Neuronal stem cell (in vitro differentiated cells): ENCODE measurements around the gene TENT5D. TPM values are rescaled to one million over a fixed set of nuclear protein-coding genes. Genes with fewer than 3 reads are reported as not detected.
"Not testable (repeated sequence)": the region's sequence is repeated elsewhere in the genome, so short reads cannot be mapped to it uniquely, and the experiment has no call there.

ENCODE experiments used
- DNase-seq: peaks from one replicate; pipeline ENCODE4 v3.0.0-alpha.2; 2013; ENCODE audit warnings: low spot score
- H2AFZ ChIP-seq: one replicate; pipeline ENCODE4 v1.6.1; 2013; ENCODE audit warnings: mild to moderate bottlenecking, low read length, inconsistent platforms
- H2AK5ac ChIP-seq: 2 replicates; pipeline ENCODE4 v1.6.1; 2013; ENCODE audit warnings: low read depth, mild to moderate bottlenecking, inconsistent platforms, low read length, moderate library complexity, mixed read lengths
- H2BK120ac ChIP-seq: 2 replicates; pipeline ENCODE4 v1.6.1; 2013; ENCODE audit warnings: low read depth, mild to moderate bottlenecking, inconsistent platforms, low read length, moderate library complexity, mixed read lengths
- H2BK12ac ChIP-seq: one replicate; pipeline ENCODE4 v1.6.1; 2013; ENCODE audit warnings: low read length, inconsistent platforms
- H2BK15ac ChIP-seq: 2 replicates; pipeline ENCODE4 v1.6.1; 2013; ENCODE audit warnings: mild to moderate bottlenecking, low read length, inconsistent platforms, mixed read lengths
- H2BK5ac ChIP-seq: one replicate; pipeline ENCODE4 v1.6.1; 2013; ENCODE audit warnings: inconsistent platforms, mild to moderate bottlenecking, low read length, moderate library complexity
- H3K14ac ChIP-seq: one replicate; pipeline ENCODE4 v1.6.1; 2013; ENCODE audit warnings: low read length, inconsistent platforms
- H3K18ac ChIP-seq: 2 replicates; pipeline ENCODE4 v1.6.1; 2013; ENCODE audit warnings: low read length, inconsistent platforms
- H3K23ac ChIP-seq: 2 replicates; pipeline ENCODE4 v1.6.1; 2013; ENCODE audit warnings: low read depth, mild to moderate bottlenecking, mixed read lengths, low read length, inconsistent platforms; ENCODE audit not compliant: poor library complexity
- H3K27ac ChIP-seq: replicated peaks from 3 replicates; pipeline ENCODE4 v1.5.1; 2013; ENCODE audit warnings: low read length, inconsistent platforms
- H3K27me3 ChIP-seq, 3 experiments: 2 replicates each; pipeline ENCODE4 v1.6.1; 2013; ENCODE audit warnings: low read length in 3 of 3, mild to moderate bottlenecking in 2 of 3, inconsistent platforms in 1 of 3, low read depth in 1 of 3, mixed read lengths in 1 of 3, moderate library complexity in 1 of 3; ENCODE audit not compliant: control insufficient read depth in 3 of 3, insufficient read depth in 3 of 3
- H3K36me3 ChIP-seq, 2 donors: replicated peaks in 1 of 2; 2 replicates each; pipeline ENCODE4 v1.6.1; 2013; ENCODE audit warnings: low read length in 2 of 2; ENCODE audit not compliant: control insufficient read depth in 2 of 2, insufficient read depth in 2 of 2
- H3K4ac ChIP-seq: 2 replicates; pipeline ENCODE4 v1.6.1; 2013; ENCODE audit warnings: inconsistent platforms, mild to moderate bottlenecking, low read length, moderate library complexity
- H3K4me1 ChIP-seq, 2 donors: 1 replicate in 1 of 2; 2 replicates in 1 of 2; pipeline ENCODE4 v1.6.1; 2013; ENCODE audit warnings: low read length in 2 of 2, low read depth in 1 of 2; ENCODE audit not compliant: control insufficient read depth in 2 of 2, insufficient read depth in 1 of 2
- H3K4me2 ChIP-seq: one replicate; pipeline ENCODE4 v1.6.1; 2013; ENCODE audit warnings: mild to moderate bottlenecking, low read length, inconsistent platforms; ENCODE audit not compliant: insufficient read depth, poor library complexity, severe bottlenecking
- H3K4me3 ChIP-seq, 2 donors: 2 replicates each; pipeline ENCODE4 v1.5.1; 2013; ENCODE audit warnings: low read length in 2 of 2, mild to moderate bottlenecking in 2 of 2, inconsistent platforms in 1 of 2, moderate library complexity in 1 of 2
- H3K79me1 ChIP-seq: one replicate; pipeline ENCODE4 v1.6.1; 2013; ENCODE audit warnings: low read depth, mild to moderate bottlenecking, inconsistent platforms, low read length, moderate library complexity
- H3K9ac ChIP-seq: one replicate; pipeline ENCODE4 v1.6.1; 2013; ENCODE audit warnings: mild to moderate bottlenecking, low read depth, low read length, inconsistent platforms; ENCODE audit not compliant: poor library complexity
- H3K9me3 ChIP-seq, 2 donors: replicated peaks in 1 of 2; 2 replicates each; pipeline versions ENCODE3 to v1.6.1; 2013; ENCODE audit warnings: low read length in 2 of 2, mild to moderate bottlenecking in 2 of 2, inconsistent platforms in 1 of 2, low read depth in 1 of 2, mixed read lengths in 1 of 2, moderate library complexity in 1 of 2; ENCODE audit not compliant: control insufficient read depth in 2 of 2, insufficient read depth in 1 of 2
- H4K8ac ChIP-seq: one replicate; pipeline ENCODE4 v1.6.1; 2013; ENCODE audit warnings: low read depth, mild to moderate bottlenecking, inconsistent platforms, low read length, moderate library complexity
- H4K91ac ChIP-seq: one replicate; pipeline ENCODE4 v1.6.1; 2013; ENCODE audit warnings: low read length, low read depth, mild to moderate bottlenecking, inconsistent platforms; ENCODE audit not compliant: poor library complexity
- WGBS, 2 donors: extraction: QIAGEN DNeasy Blood & Tissue Kit; methylation state at CpG; one replicate each; pipeline ENCODE4 v1.1.7; 2013; ENCODE audit warnings: missing lambda C conversion rate in 2 of 2, mixed read lengths in 1 of 2; ENCODE audit not compliant: insufficient read length in 2 of 2, insufficient replicate concordance in 1 of 2; ENCODE audit errors: extremely low coverage in 2 of 2; 5-methylcytosine and 5-hydroxymethylcytosine counted together
- polyA plus RNA-seq, 2 experiments: library from polyadenylated mRNA; stranded (reverse); fragments of 200-250 nt; gene quantifications; one replicate each; pipeline ENCODE4 v1.2.3, GENCODE V29; 2013

The TENT5D gene
- polyA plus RNA-seq (2013, experiment 1 of 2): 0.07 TPM
- 0.06 TPM for polyA plus RNA-seq (2013, experiment 2 of 2)

DNA sequence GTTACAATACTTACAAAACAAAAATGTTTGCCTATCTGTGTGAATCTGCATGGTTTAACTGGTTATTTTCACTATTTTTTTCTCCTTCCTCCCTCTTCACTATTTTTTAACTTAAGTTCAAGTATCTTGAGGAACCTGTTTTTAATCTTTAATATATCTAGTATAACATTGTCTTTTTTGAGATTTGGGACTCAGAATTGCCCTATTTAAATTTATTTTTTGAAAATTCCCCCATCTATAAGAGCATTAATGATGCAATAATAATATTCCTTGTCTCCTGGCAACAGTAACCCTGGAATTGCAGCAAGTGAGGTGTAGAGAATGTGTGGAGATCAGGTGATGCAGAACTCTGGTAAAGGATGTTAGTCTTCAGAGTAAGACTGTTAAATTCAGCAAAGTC, at the start of gene TENT5D:
TENT5D (plus strand) TSS at position 301 of the 400 bp plus-strand sequence. CDS start 22,093 bp downstream, outside the sequence.
- Histone ChIP-seq H3K36me3 (no peaks in the 10 kb centered on the region), H3K23ac (no peak within 1 kb of the TSS), H2BK120ac (no peak within 1 kb of the TSS), H3K27me3 (no peaks in the 10 kb centered on the region), H3K9me3 (no peaks in the 10 kb centered on the region), H2BK12ac (no peak within 1 kb of the TSS), H3K4me3 (no peak within 1 kb of the TSS), H2BK5ac (no peak within 1 kb of the TSS), H3K4me1 (no peaks in the 10 kb centered on the region), H3K18ac (no peak within 1 kb of the TSS), H3K14ac (no peak within 1 kb of the TSS), H4K91ac (no peak within 1 kb of the TSS), H2AK5ac (no peak within 1 kb of the TSS), H3K27ac (no peak within 1 kb of the TSS), H3K4me2 (no peak within 1 kb of the TSS), H2BK15ac (no peak within 1 kb of the TSS), H3K79me1 (no peaks in the 10 kb centered on the region), H4K8ac (no peak within 1 kb of the TSS), H2AFZ (no peak within 1 kb of the TSS), H3K4ac (no peak within 1 kb of the TSS), H3K9ac (no peak within 1 kb of the TSS)
- DNase-seq: no peak

DNA sequence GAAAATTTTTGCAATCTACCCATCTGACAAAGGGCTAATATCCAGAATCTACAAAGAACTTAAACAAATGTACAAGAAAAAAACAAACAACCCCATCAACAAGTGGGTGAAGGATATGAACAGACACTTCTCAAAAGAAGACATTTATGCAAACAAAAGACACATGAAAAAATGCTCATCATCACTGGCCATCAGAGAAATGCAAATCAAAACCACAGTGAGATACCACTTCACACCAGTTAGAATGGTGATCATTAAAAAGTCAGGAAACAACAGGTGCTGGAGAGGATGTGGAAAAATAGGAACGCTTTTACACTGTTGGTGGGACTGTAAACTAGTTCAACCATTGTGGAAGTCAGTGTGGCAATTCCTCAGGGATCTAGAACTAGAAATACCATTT, 34.6 kb upstream of the TENT5D start:
- not testable (repeated sequence) for H3K27ac ChIP-seq, H3K36me3 ChIP-seq, H4K8ac ChIP-seq, H3K14ac ChIP-seq, H3K4me2 ChIP-seq, H2BK15ac ChIP-seq, H2AK5ac ChIP-seq, H3K27me3 ChIP-seq, H2BK12ac ChIP-seq, H4K91ac ChIP-seq, H3K9me3 ChIP-seq, H3K23ac ChIP-seq, H3K79me1 ChIP-seq, H2AFZ ChIP-seq, H3K4me3 ChIP-seq, H3K18ac ChIP-seq, H3K4ac ChIP-seq, DNase-seq, H2BK5ac ChIP-seq, H3K9ac ChIP-seq, H3K4me1 ChIP-seq, H2BK120ac ChIP-seq
- no CpG with 5 or more reads among the region's 1 CpG for WGBS, 2 donors

- Histone ChIP-seq H2BK120ac (no peak overlapping the region), H4K8ac (no peak overlapping the region), H3K27me3 (no peaks in the 10 kb centered on the region), H3K36me3 (no peaks in the 10 kb centered on the region), H3K27ac (no peak overlapping the region), H3K23ac (no peak overlapping the region), H2BK12ac (no peak overlapping the region), H3K4me2 (no peak overlapping the region), H2AFZ (no peak overlapping the region), H2BK15ac (no peak overlapping the region), H3K79me1 (no peaks in the 10 kb centered on the region), H3K4ac (no peak overlapping the region), H2AK5ac (no peak overlapping the region), H3K9me3 (no peaks in the 10 kb centered on the region), H3K4me1 (no peaks in the 10 kb centered on the region), H4K91ac (no peak overlapping the region), H3K4me3 (no peak overlapping the region), H3K14ac (no peak overlapping the region), H3K9ac (no peak overlapping the region), H2BK5ac (no peak overlapping the region), H3K18ac (no peak overlapping the region)
- no peak for DNase-seq
- WGBS, 2 donors: no CpG with 5 or more reads among the region's 1 CpG
These were observed 32.0 kb upstream of the TENT5D start for GRCh38 chrX:80388206-80388605.

DNA sequence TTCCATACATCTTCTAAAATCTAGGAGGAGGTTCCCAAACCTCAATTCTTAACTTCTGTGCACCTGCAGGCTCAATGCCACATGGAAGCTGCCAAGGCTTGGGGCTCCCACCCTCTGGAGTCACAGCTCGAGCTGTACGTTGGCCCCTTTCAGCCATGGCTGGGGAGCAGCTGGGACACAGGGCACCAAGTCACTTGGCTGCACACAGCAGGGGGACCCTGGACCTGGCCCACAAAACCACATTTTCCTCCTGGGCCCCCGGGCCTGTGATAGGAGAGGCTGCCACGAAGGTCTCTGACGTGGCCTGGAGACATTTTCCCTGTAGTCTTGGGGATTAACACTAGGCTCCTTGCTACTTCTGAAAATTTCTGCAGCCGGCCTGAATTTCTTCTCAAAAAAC, 8.2 kb upstream of the TENT5D start:
- no peak overlapping the region for H2BK12ac ChIP-seq
- H2BK15ac ChIP-seq: no peak overlapping the region
- no peaks in the 10 kb centered on the region for H3K9me3 ChIP-seq
- no peak overlapping the region for H3K4ac ChIP-seq
- no peak for DNase-seq
- no peak overlapping the region for H3K4me2 ChIP-seq
- H3K4me1 ChIP-seq: no peaks in the 10 kb centered on the region
- H2AK5ac ChIP-seq: no peak overlapping the region
- no peak overlapping the region for H3K23ac ChIP-seq
- no peaks in the 10 kb centered on the region for H3K36me3 ChIP-seq
- H2BK120ac ChIP-seq: no peak overlapping the region
- no peak overlapping the region for H3K9ac ChIP-seq
- no peak overlapping the region for H4K8ac ChIP-seq
- no peak overlapping the region for H2AFZ ChIP-seq
- no peak overlapping the region for H4K91ac ChIP-seq
- no peak overlapping the region for H3K14ac ChIP-seq
- no peaks in the 10 kb centered on the region for H3K79me1 ChIP-seq
- no peak overlapping the region for H3K4me3 ChIP-seq
- no peak overlapping the region for H3K27ac ChIP-seq
- H3K18ac ChIP-seq: no peak overlapping the region
- no CpG with 5 or more reads among the region's 6 CpGs for WGBS, 2 donors
- H3K27me3 ChIP-seq: no peaks in the 10 kb centered on the region
- no peak overlapping the region for H2BK5ac ChIP-seq
